ENCODE data around the gene GPR158. TPM values are rescaled to one million over a fixed set of nuclear protein-coding genes. Genes with fewer than 3 reads are reported as not detected.

GPR158 gene
- total and polyA plus RNA-seq, 9 of the 15 experiments (the other 6 are each of a cell fraction or from before 2014, with no cell fraction given): 4.0 to 7.6 (median 5.0) TPM

DNA sequence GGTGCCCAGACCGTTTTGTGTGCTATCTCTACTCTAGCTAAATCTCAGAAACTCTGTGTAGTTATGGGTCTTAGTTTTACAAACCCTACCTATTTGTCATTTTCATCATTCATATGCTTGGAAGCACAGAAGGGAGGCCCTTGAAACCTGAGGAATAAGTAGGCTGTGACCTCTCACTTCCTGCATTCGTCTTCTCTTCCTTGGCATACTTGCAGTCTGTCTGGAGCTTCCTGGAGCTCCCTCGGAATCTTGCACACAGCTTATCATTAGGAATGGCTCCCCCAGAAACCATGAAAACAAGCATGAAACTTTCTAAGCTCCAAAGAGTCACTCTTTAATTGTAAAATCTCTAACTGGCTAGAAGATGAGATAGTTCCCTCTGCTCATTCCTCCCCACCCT lies 382.3 kb downstream of the GPR158 start:
- Histone ChIP-seq H3K79me2 (ENCODE audit: control insufficient read depth, insufficient read depth, low read length) (no peaks in the 10 kb centered on the region), H3K9ac (ENCODE audit: insufficient read depth in 1 of 2, low read depth in 2 of 2, low read length in 2 of 2) (no peak overlapping the region), H3K4me2 (ENCODE audit: insufficient read depth, low read length) (no peak overlapping the region), H3K9me3 (replicated peaks; ENCODE audit: control insufficient read depth, insufficient read depth, low read depth, low read length) (no peaks in the 10 kb centered on the region), H3K36me3 (ENCODE audit: control insufficient read depth, insufficient read depth, low read length) (no peaks in the 10 kb centered on the region), H2AFZ (ENCODE audit: low read depth, low read length) (no peak overlapping the region), H3K4me1 (replicated peaks in 1 of 2; ENCODE audit: control insufficient read depth in 2 of 2, insufficient read depth in 2 of 2, low read length in 2 of 2) (peaks cover 0 to 7% of the 10 kb centered on the region in 2 experiments; a peak in 1 of 5 replicates), H3K9me1 (ENCODE audit: control insufficient read depth, insufficient read depth, low read length) (no peaks in the 10 kb centered on the region), H3K27me3 (ENCODE audit: control insufficient read depth in 2 of 2, insufficient read depth in 2 of 2, low read length in 2 of 2) (no peaks in the 10 kb centered on the region), H3K4me3 (no peak overlapping the region), H3K27ac (ENCODE audit: extremely low read depth, low read depth, low read length) (no peak overlapping the region), H4K20me1 (replicated peaks; ENCODE audit: control insufficient read depth, insufficient read depth, low read length) (no peaks in the 10 kb centered on the region)
- ChIA-PET POLR2A (interaction anchor here (1.5 kb wide), 1 partner anchor 11 kb away, joined by 4 read pairs; no protein-coding TSS in a partner anchor), CTCF (ENCODE audit: low intra/inter-chr PET ratio) (no interaction called here)
- no TSS peak for BruUV-seq (replicated peaks)
- FAIRE-seq (no peak), DNase-seq (ENCODE audit: extremely low read depth in 1 of 4, low spot score in 3 of 4) (no peak), ATAC-seq (no peak)
- intact Hi-C loops (cut with micrococcal nuclease): no loop called here
- in situ Hi-C loops (cut with MboI): no loop called here
- 64% methylated on average over 3 of the region's 3 CpGs for WGBS (ENCODE audit: insufficient coverage, low coverage, missing lambda C conversion rate)
- TF ChIP-seq, protein P1, sequence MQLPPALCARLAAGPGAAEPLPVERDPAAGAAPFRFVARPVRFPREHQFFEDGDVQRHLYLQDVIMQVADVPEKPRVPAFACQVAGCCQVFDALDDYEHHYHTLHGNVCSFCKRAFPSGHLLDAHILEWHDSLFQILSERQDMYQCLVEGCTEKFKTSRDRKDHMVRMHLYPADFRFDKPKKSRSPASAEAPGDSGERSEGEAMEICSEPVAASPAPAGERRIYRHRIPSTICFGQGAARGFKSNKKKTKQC (CRISPR knock-in tag; IDR thresholded peaks at IDR 0.05): no peak
- TF ChIP-seq SMARCA5 (IDR thresholded peaks at IDR 0.05): no peak

DNA sequence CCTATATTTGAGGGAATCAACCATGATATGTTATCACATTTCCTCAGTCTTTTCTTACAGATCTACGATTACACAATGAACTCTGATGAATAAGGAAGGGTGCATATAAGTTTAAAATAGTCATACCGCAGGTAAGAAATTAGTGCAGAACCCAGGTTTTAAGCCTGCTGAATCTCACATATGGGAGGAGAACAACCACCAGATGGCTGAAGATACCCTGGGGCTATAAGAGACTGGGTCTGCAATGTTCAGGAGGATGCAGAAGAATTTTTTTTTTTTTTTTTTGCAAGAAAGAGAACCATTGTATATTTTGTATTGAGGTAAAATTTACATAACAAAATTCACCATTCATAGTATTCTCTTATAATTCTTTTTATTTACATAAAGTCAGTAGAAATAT lies 387.0 kb downstream of the GPR158 start:
- intact Hi-C loops (cut with micrococcal nuclease) (no loop called here), in situ Hi-C loops (cut with MboI) (no loop called here)
- CTCF ChIA-PET (ENCODE audit: low intra/inter-chr PET ratio): no interaction called here
- TF ChIP-seq CLOCK (CRISPR knock-in tag; IDR thresholded peaks at IDR 0.05; ENCODE audit: borderline replicate concordance) (no peak), RNF2 (IDR thresholded peaks at IDR 0.05) (no peak), TCF3 (CRISPR knock-in tag; IDR thresholded peaks at IDR 0.05) (no peak), NCOR1 (IDR thresholded peaks at IDR 0.05) (no peak), CXXC5 (CRISPR knock-in tag; IDR thresholded peaks at IDR 0.05) (no peak)
- H3K27ac ChIP-seq (ENCODE audit: extremely low read depth, low read depth, low read length): no peak overlapping the region
- no peaks in the 10 kb centered on the region for H3K27me3 ChIP-seq (ENCODE audit: control insufficient read depth in 2 of 2, insufficient read depth in 2 of 2, low read length in 2 of 2)
- H3K4me1 ChIP-seq (replicated peaks in 1 of 2; ENCODE audit: control insufficient read depth in 2 of 2, insufficient read depth in 2 of 2, low read length in 2 of 2): no peaks in the 10 kb centered on the region
- H3K9me1 ChIP-seq (ENCODE audit: control insufficient read depth, insufficient read depth, low read length): no peaks in the 10 kb centered on the region
- WGBS (ENCODE audit: insufficient coverage, low coverage, missing lambda C conversion rate): 50% methylated on average over 2 of the region's 2 CpGs
- no peak overlapping the region for H2AFZ ChIP-seq (ENCODE audit: low read depth, low read length)
- no peak overlapping the region for H3K4me3 ChIP-seq
- H3K9me3 ChIP-seq (replicated peaks; ENCODE audit: control insufficient read depth, insufficient read depth, low read depth, low read length): no peaks in the 10 kb centered on the region
- no peaks in the 10 kb centered on the region for H3K79me2 ChIP-seq (ENCODE audit: control insufficient read depth, insufficient read depth, low read length)
- no peaks in the 10 kb centered on the region for H4K20me1 ChIP-seq (replicated peaks; ENCODE audit: control insufficient read depth, insufficient read depth, low read length)
- no peak overlapping the region for H3K9ac ChIP-seq (ENCODE audit: insufficient read depth in 1 of 2, low read depth in 2 of 2, low read length in 2 of 2)
- POLR2A ChIA-PET: no interaction called here
- DNase-seq (ENCODE audit: extremely low read depth in 1 of 4, low spot score in 3 of 4) (no peak), ATAC-seq (no peak), FAIRE-seq (no peak)
- BruUV-seq (replicated peaks): no TSS peak
- no peak overlapping the region for H3K4me2 ChIP-seq (ENCODE audit: insufficient read depth, low read length)
- no peaks in the 10 kb centered on the region for H3K36me3 ChIP-seq (ENCODE audit: control insufficient read depth, insufficient read depth, low read length)
